Adrenal gland (tissue), 12 donors: ENCODE measurements around the gene ABHD16B. TPM values are rescaled to one million over a fixed set of nuclear protein-coding genes. Genes with fewer than 3 reads are reported as not detected.
"Not testable (repeated sequence)": the region's sequence is repeated elsewhere in the genome, so short reads cannot be mapped to it uniquely, and the experiment has no call there.

ENCODE experiments used
- DNase-seq, 7 donors: peaks; one replicate each; pipeline ENCODE4 v3.0.0-alpha.2; 2019 to 2020
- H3K27ac ChIP-seq, 5 donors: fragments of 200-600 bp; sonication (generic) in 4 of 5; 1 replicate in 3 of 5; 2 replicates in 2 of 5; pipeline versions ENCODE4 v1.5.1 to v1.8.0; 2016 to 2020; ENCODE audit warnings: mild to moderate bottlenecking in 1 of 5
- H3K27me3 ChIP-seq: fragments of 200-600 bp; 2 replicates; pipeline ENCODE4 v1.8.0; 2021
- H3K36me3 ChIP-seq, 2 donors: fragments of 200-600 bp; replicated peaks in 1 of 2; 1 replicate in 1 of 2; 2 replicates in 1 of 2; pipeline versions ENCODE4 v1.5.1 to v1.8.0; 2018 to 2022
- H3K4me1 ChIP-seq, 2 donors: fragments of 200-600 bp; replicated peaks in 1 of 2; 1 replicate in 1 of 2; 2 replicates in 1 of 2; pipeline versions ENCODE4 v1.5.1 to v1.8.0; 2018 to 2021
- H3K4me3 ChIP-seq, 4 donors: fragments of 200-600 bp; sonication (generic) in 3 of 4; one replicate each; pipeline ENCODE4 v1.5.1; 2016 to 2018
- H3K9me3 ChIP-seq, 3 donors: fragments of 200-600 bp; sonication (generic) in 1 of 3; replicated peaks in 1 of 3; 1 replicate in 2 of 3; 2 replicates in 1 of 3; pipeline versions ENCODE4 v1.5.1 to v1.8.0; 2016 to 2021
- POLR2A ChIP-seq, 2 donors: fragments of 450-650 bp; IDR thresholded peaks; one replicate each; pipeline ENCODE4 v1.6.1; 2017; ENCODE audit warnings: antibody characterized with exemption in 2 of 2, mild to moderate bottlenecking in 2 of 2, moderate library complexity in 1 of 2
- WGBS, 4 donors: extraction: QIAGEN DNeasy Blood & Tissue Kit in 2 of 4; methylation state at CpG; one replicate each; pipeline versions ENCODE4 v1.1.5 to v1.1.7; 2013 to 2017; 5-methylcytosine and 5-hydroxymethylcytosine counted together
- intact Hi-C, 2 donors: fragments of 100-400 bp; cut with DNase I; formaldehyde crosslinking; loops; one replicate each; pipeline versions ENCODE4 v1.14.1 to v1.15.0; 2022 to 2023
- polyA plus RNA-seq, 3 donors: library from polyadenylated mRNA; stranded (reverse); fragments of 200-250 nt in 2 of 3; fragments of 350-450 nt in 1 of 3; fragmentation: Illumina TruSeq in 1 of 3; extraction: RNeasy Lipid Tissue Mini Kit (QIAGEN cat#74804) in 1 of 3; gene quantifications; one replicate each; pipeline ENCODE4 v1.2.3, GENCODE V29; 2013 to 2014
- total RNA-seq, 9 donors: library from RNA; depleted of rRNA in 4 of 9; stranded (reverse); fragments of >200 nt in 4 of 9; fragments of 120-200 nt in 1 of 9; fragmentation: NEBNext Ultra II Directional in 1 of 9; extraction: Animal tissue kit (Norgen Biotek cat#: 25700) in 1 of 9; gene quantifications; one replicate each; pipeline versions ENCODE4 v1.1.0 to v1.2.4, GENCODE V29; 2013 to 2023
- TF ChIP-seq, protein P1 (sequence below), 6 experiments: fragments of 450-650 bp in 4 of 6; fragments of 200-600 bp in 2 of 6; sonication (generic) in 1 of 6; IDR thresholded peaks; 1 replicate in 5 of 6; 2 replicates in 1 of 6; pipeline versions ENCODE4 v1.5.1 to v1.8.0; 2016 to 2021; ENCODE audit warnings: antibody characterized with exemption in 6 of 6, mild to moderate bottlenecking in 2 of 6, moderate library complexity in 1 of 6
- donor health status: healthy with polysubstance abuse.
- donor health status: Bipolar disorder and iron deficiency.
- donor health status: DM: yes; HTN: yes; CAD: no.
- donor health status: DM: no; HTN: no; CAD: no.
- donor health status: DM: no; HTN: no; CAD: no.
- donor health status: DM: yes; HTN: yes; CAD: no.

ABHD16B gene
- total and polyA plus RNA-seq, 12 donors, result 0.54 to 1.2 TPM; not detected in 10

DNA sequence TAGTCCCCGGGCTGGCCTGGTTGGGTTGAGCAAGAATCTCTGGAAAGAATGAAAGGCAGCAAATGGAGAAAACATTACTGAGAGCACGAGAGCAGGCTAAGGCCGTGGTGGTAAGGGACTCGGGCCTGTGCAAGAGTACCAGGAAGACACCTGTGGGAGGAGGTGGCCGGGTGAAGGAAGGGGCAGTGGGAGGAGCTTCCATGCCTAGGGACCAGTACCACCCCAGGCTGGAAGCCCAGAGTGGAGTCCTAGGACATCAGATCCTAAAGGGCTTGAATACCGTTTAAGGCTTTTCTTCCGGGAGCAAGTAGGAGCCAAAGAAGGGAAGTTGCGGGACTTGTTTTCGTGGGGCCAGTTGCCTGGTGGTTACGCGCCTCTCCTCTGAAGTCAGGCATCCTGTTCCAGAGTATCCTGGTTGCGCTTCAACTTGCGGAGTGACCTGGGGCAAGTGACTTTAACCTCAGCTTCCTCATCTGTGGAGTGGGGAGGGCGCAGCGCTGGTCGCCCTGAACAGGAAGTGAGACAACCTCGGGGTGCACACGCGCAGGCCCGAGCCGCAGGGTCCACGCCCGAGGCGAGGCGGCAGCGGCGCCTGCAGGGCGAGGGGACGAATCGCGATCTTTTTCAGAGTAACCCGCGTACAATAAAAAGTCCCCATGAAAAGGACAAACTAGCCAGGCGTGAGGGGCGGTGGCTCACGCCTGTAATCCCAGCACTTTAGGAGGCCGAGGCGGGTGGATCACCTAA lies 2.7 kb downstream of the ABHD16B start:
- H3K4me1 ChIP-seq, result peaks cover 9 to 29% of the 10 kb centered on the region in 2 donors
- intact Hi-C loops, result loop anchor here (5.0 to 10.0 kb wide), 2 partner anchors 77 to 329 kb away; partner anchors contain the start of gene PTK6 (in 1 of the 2)
- H3K9me3 ChIP-seq, result no peaks in the 10 kb centered on the region
- peaks cover 0 to 24% of the 10 kb centered on the region in 2 donors for H3K36me3 ChIP-seq
- TF ChIP-seq POLR2A (IDR thresholded peaks at IDR 0.05), result peak in 1 of 2 donors; percentile 20
- TF ChIP-seq, protein P1, sequence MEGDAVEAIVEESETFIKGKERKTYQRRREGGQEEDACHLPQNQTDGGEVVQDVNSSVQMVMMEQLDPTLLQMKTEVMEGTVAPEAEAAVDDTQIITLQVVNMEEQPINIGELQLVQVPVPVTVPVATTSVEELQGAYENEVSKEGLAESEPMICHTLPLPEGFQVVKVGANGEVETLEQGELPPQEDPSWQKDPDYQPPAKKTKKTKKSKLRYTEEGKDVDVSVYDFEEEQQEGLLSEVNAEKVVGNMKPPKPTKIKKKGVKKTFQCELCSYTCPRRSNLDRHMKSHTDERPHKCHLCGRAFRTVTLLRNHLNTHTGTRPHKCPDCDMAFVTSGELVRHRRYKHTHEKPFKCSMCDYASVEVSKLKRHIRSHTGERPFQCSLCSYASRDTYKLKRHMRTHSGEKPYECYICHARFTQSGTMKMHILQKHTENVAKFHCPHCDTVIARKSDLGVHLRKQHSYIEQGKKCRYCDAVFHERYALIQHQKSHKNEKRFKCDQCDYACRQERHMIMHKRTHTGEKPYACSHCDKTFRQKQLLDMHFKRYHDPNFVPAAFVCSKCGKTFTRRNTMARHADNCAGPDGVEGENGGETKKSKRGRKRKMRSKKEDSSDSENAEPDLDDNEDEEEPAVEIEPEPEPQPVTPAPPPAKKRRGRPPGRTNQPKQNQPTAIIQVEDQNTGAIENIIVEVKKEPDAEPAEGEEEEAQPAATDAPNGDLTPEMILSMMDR (IDR thresholded peaks at IDR 0.05), result peak in 5 of 6 experiments; percentile 64 to 78 (median 73)
- peak overlapping the region in 2 of 4 donors; percentile 86 to 91 for H3K4me3 ChIP-seq
- WGBS, 4 donors, result 6 to 10% (median 7%) methylated on average over 26 to 38 of the region's 38 CpGs
- peak overlapping the region; percentile 75 to 98 (median 96) for H3K27ac ChIP-seq
- no peaks in the 10 kb centered on the region for H3K27me3 ChIP-seq
- peak; percentile 71 to 92 (median 88) for DNase-seq

DNA sequence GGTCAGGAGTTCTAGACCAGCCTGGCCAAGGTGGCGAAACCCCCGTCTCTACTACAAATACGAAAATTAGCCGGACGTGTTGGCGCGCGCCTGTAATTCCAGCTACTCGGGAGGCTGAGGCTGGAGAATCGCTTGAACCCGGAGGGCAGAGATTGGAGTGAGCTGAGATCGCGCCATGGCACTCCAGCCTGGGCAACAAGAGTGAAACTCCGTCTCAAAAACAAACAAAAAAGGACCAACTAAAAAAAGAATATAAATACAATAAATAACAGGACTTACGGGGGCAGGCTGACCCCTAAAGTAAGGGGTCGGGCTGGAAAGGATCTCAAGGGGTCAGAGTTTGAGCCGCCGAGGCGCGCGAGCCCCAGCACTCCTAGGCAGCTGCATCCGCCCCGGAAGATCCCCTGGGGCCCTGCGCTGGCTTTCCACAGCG lies 3.3 kb downstream of the ABHD16B start:
- DNase-seq, result no peak
- peak overlapping the region in 2 of 4 donors; percentile 86 to 91 for H3K4me3 ChIP-seq
- H3K4me1 ChIP-seq, result peaks cover 4 to 23% of the 10 kb centered on the region in 2 donors
- H3K27ac ChIP-seq, result peak overlapping the region; percentile 75 to 98 (median 96)
- WGBS, 4 donors, result 0 to 1% (median 0%) methylated on average over 21 to 25 of the region's 25 CpGs
- H3K36me3 ChIP-seq, result peaks cover 0 to 30% of the 10 kb centered on the region in 2 donors
- intact Hi-C loops, result loop anchor here (5.0 to 10.0 kb wide), 2 partner anchors 77 to 330 kb away; partner anchors contain the start of gene PTK6 (in 1 of the 2)
- H3K27me3 ChIP-seq, result no peaks in the 10 kb centered on the region
- no peak for TF ChIP-seq POLR2A (IDR thresholded peaks at IDR 0.05)
- TF ChIP-seq, protein P1 (IDR thresholded peaks at IDR 0.05), result peak in 1 of 6 experiments; percentile 19
- no peaks in the 10 kb centered on the region for H3K9me3 ChIP-seq

DNA sequence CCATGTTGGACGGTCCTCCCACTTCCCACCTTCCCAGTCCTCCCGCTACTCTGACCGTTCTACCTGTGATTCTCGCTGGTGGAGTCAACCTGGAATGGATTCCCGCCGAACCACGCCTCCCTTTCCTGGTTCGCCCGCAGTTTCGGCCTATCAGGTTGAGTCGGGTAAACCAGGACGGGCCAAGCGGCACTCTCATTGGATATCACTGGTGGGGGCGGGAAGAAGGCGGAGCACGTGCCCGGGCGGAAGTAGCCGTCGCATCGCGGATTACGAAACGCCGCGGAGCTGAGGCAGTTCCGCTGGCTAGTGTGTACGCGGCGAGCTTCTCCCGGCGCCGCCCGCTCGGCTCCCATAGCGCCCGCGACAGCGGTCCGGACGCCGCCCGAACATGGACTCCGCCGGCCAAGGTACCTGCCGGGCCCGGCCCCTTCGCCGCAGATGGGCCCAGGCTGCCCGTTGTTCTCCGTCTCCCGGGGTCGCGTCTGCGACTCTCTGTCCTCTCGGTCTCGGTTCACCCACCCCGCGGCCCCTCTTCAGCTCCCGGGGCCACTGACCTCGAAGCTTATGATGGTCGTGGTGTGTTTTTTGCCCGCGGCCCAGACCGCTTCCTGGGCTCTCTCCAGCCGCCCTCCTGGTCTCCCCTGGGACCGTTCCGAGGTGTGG lies 3.8 kb downstream of the ABHD16B start, which contains the start of gene TPD52L2:
TSS of gene TPD52L2 (plus strand) at position 293 of the 663 bp plus-strand sequence. CDS start at position 389, 96 bp downstream.
- peak within 1 kb of the TSS; percentile 90 to 98 (median 96) for H3K27ac ChIP-seq
- peak; percentile 98 to 100 (median 99) for DNase-seq
- intact Hi-C loops, result loop anchor here (5.0 to 10.0 kb wide), 2 partner anchors 78 to 330 kb away; partner anchors contain the start of gene PTK6 (in 1 of the 2)
- 0 to 1% (median 0%) methylated on average over 3 to 68 of the region's 68 CpGs for WGBS, 4 donors
- H3K9me3 ChIP-seq, result no peaks in the 10 kb centered on the region
- H3K27me3 ChIP-seq, result no peaks in the 10 kb centered on the region
- H3K36me3 ChIP-seq, result peaks cover 0 to 36% of the 10 kb centered on the region in 2 donors
- H3K4me3 ChIP-seq, result peak within 1 kb of the TSS; percentile 31 to 91 (median 78)
- peaks cover 4 to 22% of the 10 kb centered on the region in 2 donors for H3K4me1 ChIP-seq
- TF ChIP-seq, protein P1 (IDR thresholded peaks at IDR 0.05), result no peak
- TF ChIP-seq POLR2A (IDR thresholded peaks at IDR 0.05), result peak; percentile 89 to 95

DNA sequence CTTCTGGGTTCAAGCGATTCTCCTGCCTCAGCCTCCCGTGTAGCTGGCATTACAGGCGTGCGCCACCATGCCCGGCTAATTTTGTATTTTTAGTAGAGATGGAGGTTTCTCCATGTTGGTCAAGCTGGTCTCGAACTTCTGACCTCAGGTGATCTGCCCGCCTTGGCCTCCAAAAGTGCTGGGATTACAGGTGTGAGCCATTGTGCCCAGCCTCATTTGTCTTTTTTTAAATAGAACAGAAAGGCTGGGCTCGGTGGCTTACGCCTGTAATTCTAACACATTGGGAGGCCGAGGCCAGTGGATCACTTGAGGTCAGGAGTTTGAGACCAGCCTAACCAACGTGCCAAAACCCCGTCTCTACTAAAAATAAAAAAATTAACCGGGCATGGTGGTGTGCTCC lies 5.7 kb downstream of the ABHD16B start:
- H3K4me1 ChIP-seq, result peaks cover 4 to 22% of the 10 kb centered on the region in 2 donors
- intact Hi-C loops, result loop anchor here in 1 of 2 donors (10.0 kb wide), 1 partner anchor 332 kb away; the partner anchor contains the start of gene PTK6
- not testable (repeated sequence) for DNase-seq, H3K27me3 ChIP-seq, H3K9me3 ChIP-seq, H3K4me3 ChIP-seq, H3K27ac ChIP-seq
- WGBS, 4 donors, result 91 to 95% (median 93%) methylated on average over 13 of the region's 13 CpGs
- peaks cover 0 to 45% of the 10 kb centered on the region in 2 donors for H3K36me3 ChIP-seq
